Measurements from ENCODE around the gene MB21D2.
"Not testable (repeated sequence)": the region's sequence is repeated elsewhere in the genome, so short reads cannot be mapped to it uniquely, and the experiment has no call there.

The MB21D2 gene

GRCh38 chr3:192917404-192918274, at the start of gene MB21D2:
Gene MB21D2 (minus strand): TSS chr3:192917856. CDS start chr3:192917840, 16 bp downstream.
- no peak for DNase-seq (ENCODE audit: low read depth, low spot score)

DNA sequence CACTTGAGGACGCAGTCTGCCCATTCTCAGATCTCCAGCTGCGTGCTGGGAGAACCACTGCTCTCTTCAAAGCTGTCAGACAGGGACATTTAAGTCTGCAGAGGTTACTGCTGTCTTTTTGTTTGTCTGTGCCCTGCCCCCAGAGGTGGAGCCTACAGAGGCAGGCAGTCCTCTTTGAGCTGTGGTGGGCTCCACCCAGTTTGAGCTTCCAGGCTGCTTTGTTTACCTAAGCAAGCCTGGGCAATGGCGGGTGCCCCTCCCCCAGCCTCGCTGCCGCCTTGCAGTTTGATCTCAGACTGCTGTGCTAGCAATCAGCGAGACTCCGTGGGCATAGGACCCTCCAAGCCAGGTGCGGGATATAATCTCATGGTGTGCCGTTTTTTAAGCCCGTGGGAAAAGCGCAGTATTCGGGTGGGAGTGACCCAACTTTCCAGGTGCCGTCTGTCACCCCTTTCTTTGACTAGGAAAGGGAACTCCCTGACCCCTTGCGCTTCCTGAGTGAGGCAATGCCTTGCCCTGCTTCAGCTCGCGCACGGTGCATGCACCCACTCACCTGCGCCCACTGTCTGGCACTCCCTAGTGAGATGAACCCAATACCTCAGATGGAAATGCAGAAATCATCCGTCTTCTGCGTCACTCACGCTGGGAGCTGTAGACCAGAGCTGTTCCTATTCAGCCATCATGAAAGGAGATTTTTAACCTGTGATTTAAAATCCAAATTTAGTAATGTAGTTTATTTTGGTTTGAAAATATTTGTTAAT, 47.5 kb upstream of the MB21D2 start:
- DNase-seq (ENCODE audit: low read depth, low spot score), result not testable (repeated sequence)

GRCh38 chr3:192959773-192960172, 42.1 kb upstream of the MB21D2 start:
- DNase-seq (ENCODE audit: low read depth, low spot score), result no peak

GRCh38 chr3:192958219-192958872, 40.7 kb upstream of the MB21D2 start:
- no peak for DNase-seq (ENCODE audit: low read depth, low spot score)

GRCh38 chr3:192957441-192958021, 39.9 kb upstream of the MB21D2 start:
- DNase-seq (ENCODE audit: low read depth, low spot score), result no peak

GRCh38 chr3:192953926-192954325, 36.3 kb upstream of the MB21D2 start:
- no peak for DNase-seq (ENCODE audit: low read depth, low spot score)

GRCh38 chr3:192947421-192947820, 29.8 kb upstream of the MB21D2 start:
- no peak for DNase-seq (ENCODE audit: low read depth, low spot score)

DNA sequence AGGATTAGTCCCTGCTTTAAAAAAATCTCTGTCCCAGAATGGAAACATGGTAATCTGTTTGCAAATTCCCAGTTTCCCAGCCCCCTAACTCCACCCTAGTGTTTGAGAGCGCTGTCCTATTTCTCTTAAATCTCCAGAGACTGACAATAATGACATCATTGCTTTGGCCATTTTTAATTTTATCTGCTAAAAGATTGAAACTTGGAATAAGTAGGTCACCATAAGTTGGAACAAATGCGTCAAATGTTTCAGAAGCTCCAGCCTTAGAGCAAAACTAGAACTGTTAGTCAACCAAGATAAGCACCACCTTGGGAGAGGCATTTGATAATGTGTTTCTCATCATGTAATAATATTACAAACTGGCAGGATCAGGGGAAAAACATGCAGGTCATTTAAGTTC, 25.7 kb upstream of the MB21D2 start:
- DNase-seq (ENCODE audit: low read depth, low spot score), result no peak

- no peak for DNase-seq (ENCODE audit: low read depth, low spot score)
Observed at GRCh38 chr3:192942625-192943024, 25.0 kb upstream of the MB21D2 start.

GRCh38 chr3:192940129-192940528, 22.5 kb upstream of the MB21D2 start:
- DNase-seq (ENCODE audit: low read depth, low spot score), result no peak

GRCh38 chr3:192935441-192935840, 17.8 kb upstream of the MB21D2 start:
- DNase-seq (ENCODE audit: low read depth, low spot score), result no peak

- DNase-seq (ENCODE audit: low read depth, low spot score), result no peak
Observed at GRCh38 chr3:192933779-192934460, 16.3 kb upstream of the MB21D2 start.

DNA sequence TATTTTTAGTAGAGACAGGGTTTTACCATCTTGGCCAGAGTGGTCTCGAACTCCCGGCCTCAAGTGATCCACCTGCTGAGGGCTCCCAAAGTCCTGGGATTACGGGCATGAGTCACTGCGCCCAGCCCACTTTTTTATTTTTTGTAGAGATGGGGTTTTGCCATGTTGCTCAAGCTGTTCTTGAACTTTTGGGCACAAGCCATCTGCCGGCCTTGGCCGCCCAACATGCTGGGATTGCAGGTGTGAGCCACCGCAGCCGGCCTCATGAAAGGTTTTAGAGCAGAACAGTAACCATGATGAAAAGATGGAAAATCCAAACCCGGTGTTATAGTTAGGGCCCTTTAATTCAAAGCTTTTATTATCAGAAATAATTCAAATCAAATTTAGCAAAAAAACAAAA, 15.6 kb upstream of the MB21D2 start:
- DNase-seq (ENCODE audit: low read depth, low spot score), result no peak

GRCh38 chr3:192931825-192932224, 14.2 kb upstream of the MB21D2 start:
- no peak for DNase-seq (ENCODE audit: low read depth, low spot score)

- no peak for DNase-seq (ENCODE audit: low read depth, low spot score)
Observed at GRCh38 chr3:192930577-192930976, 12.9 kb upstream of the MB21D2 start.

GRCh38 chr3:192929755-192930547, 12.3 kb upstream of the MB21D2 start:
- no peak for DNase-seq (ENCODE audit: low read depth, low spot score)

- no peak for DNase-seq (ENCODE audit: low read depth, low spot score)
Observed at GRCh38 chr3:192929146-192929545, 11.5 kb upstream of the MB21D2 start.

GRCh38 chr3:192928720-192929119, 11.1 kb upstream of the MB21D2 start:
- no peak for DNase-seq (ENCODE audit: low read depth, low spot score)

DNA sequence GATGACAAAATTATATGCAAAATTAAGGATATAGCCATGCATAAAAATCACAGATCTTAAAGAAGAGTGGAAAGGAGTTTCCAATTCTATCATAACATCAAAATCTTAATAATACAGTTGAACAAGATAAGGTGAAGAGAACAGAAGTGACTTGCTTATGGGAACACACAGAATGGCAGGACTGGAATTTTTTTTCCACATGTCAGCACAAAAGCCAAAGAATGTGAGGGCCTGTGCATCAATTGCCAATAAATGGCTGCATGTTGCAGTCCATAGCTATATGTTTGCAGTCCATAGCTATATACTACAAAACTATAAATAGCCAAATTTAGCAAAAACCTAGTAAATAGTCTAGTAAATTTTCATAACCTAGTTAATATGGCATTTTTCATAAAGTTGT, 10.4 kb upstream of the MB21D2 start:
- no peak for DNase-seq (ENCODE audit: low read depth, low spot score)

DNA sequence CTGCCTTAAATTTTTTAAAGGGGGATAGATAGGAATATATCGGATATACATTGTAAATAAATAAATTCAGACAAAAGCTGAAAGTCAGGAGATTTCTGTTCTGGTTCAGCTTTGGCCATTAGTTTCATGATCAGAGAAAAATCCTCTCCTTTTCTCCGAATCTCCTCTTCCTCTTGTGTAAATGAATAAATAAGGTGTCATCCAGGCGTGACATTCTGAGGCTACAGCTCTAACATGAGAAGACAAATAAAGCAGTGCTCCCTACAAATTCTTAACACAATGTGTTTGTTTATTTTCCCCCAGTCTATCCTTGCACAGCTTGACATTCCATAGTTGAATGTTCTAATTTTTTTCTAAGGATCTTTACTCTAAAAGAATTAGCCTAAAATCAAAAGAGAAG, 9.4 kb upstream of the MB21D2 start:
- DNase-seq (ENCODE audit: low read depth, low spot score), result no peak

GRCh38 chr3:192923731-192924130, 6.1 kb upstream of the MB21D2 start:
- DNase-seq (ENCODE audit: low read depth, low spot score), result no peak
